Right cardiac atrium (tissue), 5 donors: ENCODE results near the gene FNTB. TPM values are rescaled to one million over a fixed set of nuclear protein-coding genes. Genes with fewer than 3 reads are reported as not detected.
A peak's percentile ranks its signal among the peaks of the same experiment; 100 is the strongest.

ENCODE experiments used
- ATAC-seq, 2 donors: fragments of 200-7000 bp; cut with Tn5 transposase; one replicate each; pipeline versions ENCODE4 v1.8.0 to v1.9.1; 2020; ENCODE audit warnings: moderate library complexity in 2 of 2, mild to moderate bottlenecking in 1 of 2
- DNase-seq, 3 donors: peaks; one replicate each; pipeline ENCODE4 v3.0.0-alpha.2; 2020
- H3K27ac ChIP-seq: one replicate; pipeline ENCODE4 v1.5.1; 2013; ENCODE audit warnings: mild to moderate bottlenecking, low read length, control low read depth, moderate library complexity
- H3K27me3 ChIP-seq: one replicate; pipeline ENCODE4 v1.6.1; 2013; ENCODE audit not compliant: control insufficient read depth, insufficient read depth
- H3K4me1 ChIP-seq: one replicate; pipeline ENCODE4 v1.6.1; 2013; ENCODE audit warnings: low read length; ENCODE audit not compliant: control insufficient read depth, insufficient read depth
- H3K4me3 ChIP-seq: one replicate; pipeline ENCODE4 v1.5.1; 2013; ENCODE audit warnings: low read length, control low read depth
- H3K9me3 ChIP-seq: one replicate; pipeline ENCODE4 v1.6.1; 2013; ENCODE audit warnings: low read length; ENCODE audit not compliant: control insufficient read depth
- WGBS: extraction: QIAGEN DNeasy Blood & Tissue Kit; methylation state at CpG from one replicate; pipeline ENCODE4 v1.1.7; 2013; 5-methylcytosine and 5-hydroxymethylcytosine counted together
- intact Hi-C, 4 donors: fragments of 100-400 bp; cut with DNase I; formaldehyde crosslinking; loops; one replicate each; pipeline versions ENCODE4 v1.11.0 to v1.14.0; 2022 to 2023
- long read RNA-seq, 4 donors: library from polyadenylated mRNA; unstranded; transcript quantifications; one replicate each; pipeline ENCODE4 v2.0.0, GENCODE V29; 2020 to 2021
- polyA plus RNA-seq: library from polyadenylated mRNA; stranded (reverse); fragments of 200-250 nt; gene quantifications from one replicate; pipeline ENCODE4 v1.2.3, GENCODE V29; 2013
- total RNA-seq, 4 donors: library from RNA; stranded (reverse); fragmentation: NEBNext Ultra II Directional; extraction: Animal tissue kit (Norgen Biotek cat#: 25700); gene quantifications; one replicate each; pipeline ENCODE4 v1.2.1, GENCODE V29; 2021
- donor health status: healthy with polysubstance abuse.
- donor health status: DM: no; HTN: yes; CAD: no.
- donor health status: DM: no; HTN: no; CAD: no.
- donor health status: DM: no; HTN: yes; CAD: no; lungs with severe emphysema.
- donor health status: DM: yes; HTN: yes; CAD: no.

Gene FNTB
- total RNA-seq = 10 to 100 TPM; 10.6 to 20.7 (median 15.3) TPM
- 14.9 TPM for polyA plus RNA-seq
- long read RNA-seq, donor 1, transcript FNTB-201 (12 exons, 2,834 nt) = major isoform, 32 of 52 reads
- long read RNA-seq, donor 1, transcript FNTB-208 (3 exons, 530 nt) = minor isoform, 6 of 52 reads
- long read RNA-seq, donor 1, partial matches to known transcripts = 1 of 52 reads
- long read RNA-seq, donor 1, other reads (novel, unspliced or antisense) = 12 of 52 reads
- long read RNA-seq, donor 2, transcript FNTB-201 (12 exons, 2,834 nt) = major isoform, 22 of 30 reads
- long read RNA-seq, donor 2, partial matches to known transcripts = 1 of 30 reads
- long read RNA-seq, donor 2, other reads (novel, unspliced or antisense) = 6 of 30 reads
- long read RNA-seq, donor 3, transcript FNTB-208 (3 exons, 530 nt) = minor isoform, 16 of 74 reads
- long read RNA-seq, donor 3, transcript FNTB-201 (12 exons, 2,834 nt) = major isoform, 35 of 74 reads
- long read RNA-seq, donor 3, partial matches to known transcripts = 10 of 74 reads
- long read RNA-seq, donor 3, other reads (novel, unspliced or antisense) = 13 of 74 reads
- long read RNA-seq, donor 4, transcript FNTB-201 (12 exons, 2,834 nt) = major isoform, 20 of 22 reads
- long read RNA-seq, donor 4, partial matches to known transcripts = 0 of 22 reads
- long read RNA-seq, donor 4, other reads (novel, unspliced or antisense) = 2 of 22 reads

- Histone ChIP-seq H3K27me3 (no peaks in the 10 kb centered on the region), H3K4me3 (peak within 1 kb of the TSS; percentile 56), H3K4me1 (peaks cover 3% of the 10 kb centered on the region), H3K27ac (peak within 1 kb of the TSS; percentile 83), H3K9me3 (no peaks in the 10 kb centered on the region)
- intact Hi-C loops = no loop called here
- DNase-seq (peak; percentile 97 to 99 (median 97)), ATAC-seq (peak; percentile 99)
- under 1% methylated on average over 65 of the region's 65 CpGs for WGBS
Measured at GRCh38 chr14:64986648-64987437, at the start of gene FNTB. FNTB (plus strand) TSS chr14:64986895; CDS start chr14:64986954, 59 bp downstream.

GRCh38 chr14:64937171-64937820, 49.4 kb upstream of the FNTB start:
- intact Hi-C loops = no loop called here
- Histone ChIP-seq H3K27ac (peak overlapping the region; percentile 62), H3K4me1 (no peaks in the 10 kb centered on the region), H3K4me3 (no peak overlapping the region), H3K27me3 (no peaks in the 10 kb centered on the region), H3K9me3 (no peaks in the 10 kb centered on the region)
- peak in 1 of 2 donors; percentile 55 for ATAC-seq
- WGBS = 16% methylated on average over 1 of the region's 1 CpG
- DNase-seq = peak in 1 of 3 donors; percentile 62

- no peak overlapping the region for H3K4me3 ChIP-seq
- H3K27ac ChIP-seq = no peak overlapping the region
- intact Hi-C loops = no loop called here
- no peaks in the 10 kb centered on the region for H3K9me3 ChIP-seq
- no peaks in the 10 kb centered on the region for H3K4me1 ChIP-seq
- no peaks in the 10 kb centered on the region for H3K27me3 ChIP-seq
- DNase-seq = no peak
- 92% methylated on average over 1 of the region's 1 CpG for WGBS
- peak in 1 of 2 donors; percentile 29 for ATAC-seq
Measured at GRCh38 chr14:64937821-64938193, 48.9 kb upstream of the FNTB start.

- intact Hi-C loops = no loop called here
- Histone ChIP-seq H3K4me3 (no peak overlapping the region), H3K4me1 (no peaks in the 10 kb centered on the region), H3K27me3 (no peaks in the 10 kb centered on the region), H3K27ac (no peak overlapping the region), H3K9me3 (no peaks in the 10 kb centered on the region)
- WGBS = 94% methylated on average over 17 of the region's 17 CpGs
- DNase-seq = no peak
- ATAC-seq = no peak
Measured at GRCh38 chr14:64938972-64939816, 47.5 kb upstream of the FNTB start.

GRCh38 chr14:64939817-64940190, 46.9 kb upstream of the FNTB start:
- no peak for DNase-seq
- Histone ChIP-seq H3K4me3 (no peak overlapping the region), H3K4me1 (no peaks in the 10 kb centered on the region), H3K27me3 (no peaks in the 10 kb centered on the region), H3K9me3 (no peaks in the 10 kb centered on the region), H3K27ac (no peak overlapping the region)
- intact Hi-C loops = no loop called here
- WGBS = 81% methylated on average over 3 of the region's 3 CpGs
- ATAC-seq = no peak

- intact Hi-C loops = no loop called here
- no peak for DNase-seq
- Histone ChIP-seq H3K9me3 (no peaks in the 10 kb centered on the region), H3K27me3 (no peaks in the 10 kb centered on the region), H3K4me3 (no peak overlapping the region), H3K4me1 (no peaks in the 10 kb centered on the region), H3K27ac (no peak overlapping the region)
- WGBS = 95% methylated on average over 3 of the region's 3 CpGs
- ATAC-seq = no peak
Measured at GRCh38 chr14:64940336-64940910, 46.3 kb upstream of the FNTB start.

GRCh38 chr14:64942531-64943111, 44.1 kb upstream of the FNTB start, which contains the start of gene GPX2:
GPX2 (minus strand) TSS chr14:64942745; CDS start chr14:64942726, 19 bp downstream.
- H3K4me3 ChIP-seq = no peak within 1 kb of the TSS
- H3K27me3 ChIP-seq = no peaks in the 10 kb centered on the region
- intact Hi-C loops = no loop called here
- WGBS = 90% methylated on average over 13 of the region's 13 CpGs
- no peaks in the 10 kb centered on the region for H3K9me3 ChIP-seq
- H3K4me1 ChIP-seq = no peaks in the 10 kb centered on the region
- no peak within 1 kb of the TSS for H3K27ac ChIP-seq
- DNase-seq = no peak
- no peak for ATAC-seq

GRCh38 chr14:64943556-64943955, 43.1 kb upstream of the FNTB start:
- WGBS = 78% methylated on average over 6 of the region's 6 CpGs
- Histone ChIP-seq H3K9me3 (no peaks in the 10 kb centered on the region), H3K4me3 (no peak overlapping the region), H3K27ac (no peak overlapping the region), H3K27me3 (no peaks in the 10 kb centered on the region), H3K4me1 (no peaks in the 10 kb centered on the region)
- intact Hi-C loops = no loop called here
- DNase-seq = no peak
- ATAC-seq = no peak

- peak in 1 of 2 donors; percentile 27 for ATAC-seq
- DNase-seq = no peak
- H3K9me3 ChIP-seq = no peaks in the 10 kb centered on the region
- H3K4me3 ChIP-seq = no peak overlapping the region
- no peak overlapping the region for H3K27ac ChIP-seq
- H3K4me1 ChIP-seq = no peaks in the 10 kb centered on the region
- intact Hi-C loops = no loop called here
- no peaks in the 10 kb centered on the region for H3K27me3 ChIP-seq
- 83% methylated on average over 2 of the region's 2 CpGs for WGBS
Measured at GRCh38 chr14:64944041-64944440, 42.7 kb upstream of the FNTB start.
